Retinal pigment epithelial cell (primary cell): ENCODE data around the gene CLP1.

Experiments used
- DNase-seq: peaks from one replicate; pipeline ENCODE4 v3.0.0-alpha.2; 2010; ENCODE audit warnings: low read depth
- H3K4me3 ChIP-seq: 2 replicates; pipeline ENCODE4 v1.5.1; 2011; ENCODE audit warnings: mild to moderate bottlenecking, low read length, control low read depth, moderate library complexity
- TF ChIP-seq, protein P1 (sequence below): conservative IDR thresholded peaks from 2 replicates; pipeline ENCODE4 v1.5.1; 2011; ENCODE audit warnings: low read depth, low read length, control low read depth, inconsistent platforms

The CLP1 gene

DNA sequence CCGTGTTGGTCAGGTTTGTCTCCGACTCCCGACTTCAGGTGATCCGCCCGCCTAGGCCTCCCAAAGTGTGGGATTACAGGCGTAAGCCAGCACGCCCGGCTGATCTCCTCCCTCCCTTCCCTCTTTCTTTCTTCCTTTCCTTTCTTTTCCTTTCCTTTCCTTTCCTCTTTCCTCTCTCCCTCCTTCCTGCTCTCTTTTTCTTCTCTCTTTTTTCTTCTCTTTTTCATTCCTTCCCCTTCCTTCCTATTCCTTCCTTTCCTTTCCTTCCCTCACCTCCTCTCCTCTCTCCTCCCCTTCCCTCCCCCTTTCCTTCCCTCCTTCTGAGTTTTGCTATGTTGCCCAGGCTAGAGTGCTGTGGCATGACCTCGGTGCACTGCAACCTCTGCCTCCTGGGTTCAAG, 6.4 kb downstream of the CLP1 start:
- no peak for DNase-seq
- no peak overlapping the region for H3K4me3 ChIP-seq
- TF ChIP-seq, protein P1, sequence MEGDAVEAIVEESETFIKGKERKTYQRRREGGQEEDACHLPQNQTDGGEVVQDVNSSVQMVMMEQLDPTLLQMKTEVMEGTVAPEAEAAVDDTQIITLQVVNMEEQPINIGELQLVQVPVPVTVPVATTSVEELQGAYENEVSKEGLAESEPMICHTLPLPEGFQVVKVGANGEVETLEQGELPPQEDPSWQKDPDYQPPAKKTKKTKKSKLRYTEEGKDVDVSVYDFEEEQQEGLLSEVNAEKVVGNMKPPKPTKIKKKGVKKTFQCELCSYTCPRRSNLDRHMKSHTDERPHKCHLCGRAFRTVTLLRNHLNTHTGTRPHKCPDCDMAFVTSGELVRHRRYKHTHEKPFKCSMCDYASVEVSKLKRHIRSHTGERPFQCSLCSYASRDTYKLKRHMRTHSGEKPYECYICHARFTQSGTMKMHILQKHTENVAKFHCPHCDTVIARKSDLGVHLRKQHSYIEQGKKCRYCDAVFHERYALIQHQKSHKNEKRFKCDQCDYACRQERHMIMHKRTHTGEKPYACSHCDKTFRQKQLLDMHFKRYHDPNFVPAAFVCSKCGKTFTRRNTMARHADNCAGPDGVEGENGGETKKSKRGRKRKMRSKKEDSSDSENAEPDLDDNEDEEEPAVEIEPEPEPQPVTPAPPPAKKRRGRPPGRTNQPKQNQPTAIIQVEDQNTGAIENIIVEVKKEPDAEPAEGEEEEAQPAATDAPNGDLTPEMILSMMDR, result no peak

GRCh38 chr11:57667117-57667735, 9.7 kb downstream of the CLP1 start:
- TF ChIP-seq, protein P1, result no peak
- H3K4me3 ChIP-seq, result peak overlapping the region; percentile 92
- peak; percentile 97 for DNase-seq

DNA sequence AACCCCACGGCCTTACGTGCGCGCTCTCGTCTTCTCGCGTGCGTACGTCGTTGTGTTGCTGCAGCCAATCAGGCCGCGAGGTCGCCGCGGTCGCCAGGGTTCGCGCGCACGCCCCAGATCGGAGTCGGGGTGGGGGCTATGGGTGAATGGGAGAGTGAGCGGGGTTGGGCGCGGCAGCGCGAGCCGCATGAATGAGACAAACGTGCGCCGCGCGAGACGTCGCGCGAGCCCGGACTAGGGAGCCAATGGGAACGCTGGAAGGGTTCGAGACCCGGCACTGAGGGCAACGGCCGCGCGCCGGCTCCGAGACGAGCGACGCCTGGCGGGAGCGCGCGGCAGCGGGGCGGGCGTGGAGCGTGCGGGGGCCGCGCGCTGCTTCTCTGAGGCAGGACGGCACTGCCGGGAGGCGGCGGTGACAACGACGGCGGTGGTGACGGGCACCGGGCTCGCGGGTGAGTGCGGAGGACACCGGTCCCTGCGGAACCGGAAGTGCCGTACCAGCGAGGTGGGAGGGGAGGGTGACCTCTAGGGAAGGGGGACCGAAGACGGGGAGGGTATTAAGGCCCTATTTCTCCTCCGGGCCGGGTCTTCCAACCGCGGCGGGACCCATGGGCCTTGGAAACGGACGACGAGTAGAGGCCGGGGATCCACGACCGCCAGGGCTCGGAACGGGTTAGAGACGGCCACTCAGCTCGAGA, 10.3 kb downstream of the CLP1 start, which contains the start of gene ZDHHC5:
Gene ZDHHC5 (plus strand): TSS at position 379 of the 698 bp plus-strand sequence. CDS start 4,977 bp downstream, outside the sequence.
- peak; percentile 99 for DNase-seq
- peak within 1 kb of the TSS; percentile 92 for H3K4me3 ChIP-seq
- TF ChIP-seq, protein P1, result no peak

- peak overlapping the region; percentile 92 for H3K4me3 ChIP-seq
- TF ChIP-seq, protein P1, result no peak
- DNase-seq, result no peak
Observed at GRCh38 chr11:57668434-57668782, 10.8 kb downstream of the CLP1 start.

- no peak for DNase-seq
- no peak overlapping the region for H3K4me3 ChIP-seq
- TF ChIP-seq, protein P1, result no peak
Observed at GRCh38 chr11:57674251-57674650, 16.7 kb downstream of the CLP1 start.

- H3K4me3 ChIP-seq, result no peak overlapping the region
- DNase-seq, result no peak
- TF ChIP-seq, protein P1, result no peak
Observed at GRCh38 chr11:57675176-57675941, 17.8 kb downstream of the CLP1 start.
